ENCODE data around the gene PLA2R1. TPM values are rescaled to one million over a fixed set of nuclear protein-coding genes. Genes with fewer than 3 reads are reported as not detected.

PLA2R1 gene
- total and polyA plus RNA-seq, 2 donors (not counting 1 experiment from before 2014, with no cell fraction given): 8.0 to 8.3 TPM

- no peak for DNase-seq (ENCODE audit: low read depth in 2 of 2)
- Histone ChIP-seq H2AFZ (ENCODE audit: low read length) (no peak overlapping the region), H3K9me3 (ENCODE audit: control insufficient read depth, insufficient read depth, low read depth, low read length) (no peaks in the 10 kb centered on the region), H4K20me1 (ENCODE audit: control insufficient read depth, extremely low read depth, insufficient read depth, low read length) (no peaks in the 10 kb centered on the region), H3K27ac (ENCODE audit: insufficient read depth, low read length) (no peak overlapping the region), H3K4me3 (replicated peaks in 1 of 4; ENCODE audit: control extremely low read depth in 1 of 4, insufficient read depth in 1 of 4, low read depth in 3 of 4, low read length in 4 of 4) (no peak overlapping the region), H3K36me3 (ENCODE audit: control insufficient read depth, insufficient read depth, low read length) (no peaks in the 10 kb centered on the region), H3K4me1 (ENCODE audit: control insufficient read depth, extremely low read depth, insufficient read depth, low read length) (no peaks in the 10 kb centered on the region), H3K27me3 (ENCODE audit: control insufficient read depth, insufficient read depth, low read length) (no peaks in the 10 kb centered on the region), H3K4me2 (ENCODE audit: extremely low read depth, insufficient read depth, low read length) (no peak overlapping the region), H3K9ac (ENCODE audit: insufficient read depth, low read length) (no peak overlapping the region), H3K79me2 (ENCODE audit: control insufficient read depth, insufficient read depth, low read length) (no peaks in the 10 kb centered on the region)
- TF ChIP-seq CTCF (conservative IDR thresholded peaks at IDR 0.05 in 1 of 2, IDR thresholded peaks at IDR 0.05 in 1 of 2; ENCODE audit: low read depth in 1 of 2, low read length in 2 of 2) (no peak), EZH2 (IDR thresholded peaks at IDR 0.05; ENCODE audit: low read length, missing control alignments) (no peak)
Observed at GRCh38 chr2:160045703-160046210, 16.7 kb downstream of the PLA2R1 start.

- H3K4me2 ChIP-seq (ENCODE audit: extremely low read depth, insufficient read depth, low read length): no peak overlapping the region
- H3K27ac ChIP-seq (ENCODE audit: insufficient read depth, low read length): no peak overlapping the region
- H3K79me2 ChIP-seq (ENCODE audit: control insufficient read depth, insufficient read depth, low read length): no peaks in the 10 kb centered on the region
- no peaks in the 10 kb centered on the region for H3K4me1 ChIP-seq (ENCODE audit: control insufficient read depth, extremely low read depth, insufficient read depth, low read length)
- no peaks in the 10 kb centered on the region for H3K27me3 ChIP-seq (ENCODE audit: control insufficient read depth, insufficient read depth, low read length)
- no peak overlapping the region for H2AFZ ChIP-seq (ENCODE audit: low read length)
- H3K36me3 ChIP-seq (ENCODE audit: control insufficient read depth, insufficient read depth, low read length): no peaks in the 10 kb centered on the region
- H3K4me3 ChIP-seq (replicated peaks in 1 of 4; ENCODE audit: control extremely low read depth in 1 of 4, insufficient read depth in 1 of 4, low read depth in 3 of 4, low read length in 4 of 4): no peak overlapping the region
- DNase-seq (ENCODE audit: low read depth in 2 of 2): no peak
- H3K9ac ChIP-seq (ENCODE audit: insufficient read depth, low read length): no peak overlapping the region
- no peaks in the 10 kb centered on the region for H4K20me1 ChIP-seq (ENCODE audit: control insufficient read depth, extremely low read depth, insufficient read depth, low read length)
- TF ChIP-seq EZH2 (IDR thresholded peaks at IDR 0.05; ENCODE audit: low read length, missing control alignments): no peak
- no peak for TF ChIP-seq CTCF (conservative IDR thresholded peaks at IDR 0.05 in 1 of 2, IDR thresholded peaks at IDR 0.05 in 1 of 2; ENCODE audit: low read depth in 1 of 2, low read length in 2 of 2)
- no peaks in the 10 kb centered on the region for H3K9me3 ChIP-seq (ENCODE audit: control insufficient read depth, insufficient read depth, low read depth, low read length)
Observed at GRCh38 chr2:160044728-160045127, 17.7 kb downstream of the PLA2R1 start.

- H3K9ac ChIP-seq (ENCODE audit: insufficient read depth, low read length): no peak overlapping the region
- H3K4me2 ChIP-seq (ENCODE audit: extremely low read depth, insufficient read depth, low read length): no peak overlapping the region
- TF ChIP-seq CTCF (conservative IDR thresholded peaks at IDR 0.05 in 1 of 2, IDR thresholded peaks at IDR 0.05 in 1 of 2; ENCODE audit: low read depth in 1 of 2, low read length in 2 of 2): no peak
- no peak for TF ChIP-seq EZH2 (IDR thresholded peaks at IDR 0.05; ENCODE audit: low read length, missing control alignments)
- no peaks in the 10 kb centered on the region for H4K20me1 ChIP-seq (ENCODE audit: control insufficient read depth, extremely low read depth, insufficient read depth, low read length)
- no peaks in the 10 kb centered on the region for H3K36me3 ChIP-seq (ENCODE audit: control insufficient read depth, insufficient read depth, low read length)
- H3K4me1 ChIP-seq (ENCODE audit: control insufficient read depth, extremely low read depth, insufficient read depth, low read length): no peaks in the 10 kb centered on the region
- H2AFZ ChIP-seq (ENCODE audit: low read length): no peak overlapping the region
- H3K27ac ChIP-seq (ENCODE audit: insufficient read depth, low read length): no peak overlapping the region
- H3K4me3 ChIP-seq (replicated peaks in 1 of 4; ENCODE audit: control extremely low read depth in 1 of 4, insufficient read depth in 1 of 4, low read depth in 3 of 4, low read length in 4 of 4): no peak overlapping the region
- peaks cover 2% of the 10 kb centered on the region for H3K27me3 ChIP-seq (ENCODE audit: control insufficient read depth, insufficient read depth, low read length)
- no peaks in the 10 kb centered on the region for H3K9me3 ChIP-seq (ENCODE audit: control insufficient read depth, insufficient read depth, low read depth, low read length)
- H3K79me2 ChIP-seq (ENCODE audit: control insufficient read depth, insufficient read depth, low read length): no peaks in the 10 kb centered on the region
- peak in 1 of 2 donors; percentile 16 for DNase-seq (ENCODE audit: low read depth in 2 of 2)
Observed at GRCh38 chr2:160043265-160043664, 19.1 kb downstream of the PLA2R1 start.

Measured in fibroblast of lung (primary cell).